Smooth muscle cell of the brain vasculature (primary cell): ENCODE measurements around the gene SAMD11.

Experiments
- DNase-seq: peaks from one replicate; pipeline ENCODE4 v3.0.0-alpha.2; 2012; ENCODE audit warnings: low read depth, low spot score

SAMD11 gene

GRCh38 chr1:916173-917075 is 7.3 kb upstream of the SAMD11 start:
- DNase-seq: no peak

- no peak for DNase-seq
These were observed 6.7 kb upstream of the SAMD11 start for GRCh38 chr1:917076-917459.

GRCh38 chr1:917466-918091 is 6.1 kb upstream of the SAMD11 start:
- DNase-seq: no peak

- DNase-seq: no peak
These were observed 5.4 kb upstream of the SAMD11 start for GRCh38 chr1:918353-918752.

GRCh38 chr1:918843-919242 is 4.9 kb upstream of the SAMD11 start:
- DNase-seq: no peak

- DNase-seq: no peak
These were observed 4.4 kb upstream of the SAMD11 start for GRCh38 chr1:919271-919872.

- DNase-seq: no peak
These were observed 3.7 kb upstream of the SAMD11 start for GRCh38 chr1:920010-920409.

GRCh38 chr1:920521-920920 is 3.2 kb upstream of the SAMD11 start:
- no peak for DNase-seq

- no peak for DNase-seq
These were observed 2.5 kb upstream of the SAMD11 start for GRCh38 chr1:921011-921837.

- DNase-seq: no peak
These were observed 400 bp downstream of the SAMD11 start for GRCh38 chr1:923991-924655.

GRCh38 chr1:924656-925560 is 1.2 kb downstream of the SAMD11 start:
- DNase-seq: no peak

GRCh38 chr1:925561-926421 is 2.1 kb downstream of the SAMD11 start:
- no peak for DNase-seq

- DNase-seq: no peak
These were observed 3.5 kb downstream of the SAMD11 start for GRCh38 chr1:927234-927633.

- DNase-seq: no peak
These were observed 4.0 kb downstream of the SAMD11 start for GRCh38 chr1:927748-928147.

GRCh38 chr1:928825-929661 is 5.3 kb downstream of the SAMD11 start:
- DNase-seq: no peak

GRCh38 chr1:929712-930632 is 6.2 kb downstream of the SAMD11 start:
- no peak for DNase-seq

- no peak for DNase-seq
These were observed 7.0 kb downstream of the SAMD11 start for GRCh38 chr1:930633-931138.
